Skin of body (tissue), 2 donors: ENCODE data around the gene PDCD6IP. TPM values are rescaled to one million over a fixed set of nuclear protein-coding genes. Genes with fewer than 3 reads are reported as not detected.
"Not testable (repeated sequence)": the region's sequence is repeated elsewhere in the genome, so short reads cannot be mapped to it uniquely, and the experiment has no call there.

Experiments used
- DNase-seq: peaks from one replicate; lab custom pipeline; 2025; lab: John Stamatoyannopoulos, UW
- total RNA-seq: library from RNA; depleted of rRNA; stranded (reverse); fragments of >200 nt; gene quantifications from one replicate; pipeline ENCODE4 v1.2.3, GENCODE V29; 2014

PDCD6IP gene
- total RNA-seq, 1 donor from 2014 or later: 114 TPM

DNA sequence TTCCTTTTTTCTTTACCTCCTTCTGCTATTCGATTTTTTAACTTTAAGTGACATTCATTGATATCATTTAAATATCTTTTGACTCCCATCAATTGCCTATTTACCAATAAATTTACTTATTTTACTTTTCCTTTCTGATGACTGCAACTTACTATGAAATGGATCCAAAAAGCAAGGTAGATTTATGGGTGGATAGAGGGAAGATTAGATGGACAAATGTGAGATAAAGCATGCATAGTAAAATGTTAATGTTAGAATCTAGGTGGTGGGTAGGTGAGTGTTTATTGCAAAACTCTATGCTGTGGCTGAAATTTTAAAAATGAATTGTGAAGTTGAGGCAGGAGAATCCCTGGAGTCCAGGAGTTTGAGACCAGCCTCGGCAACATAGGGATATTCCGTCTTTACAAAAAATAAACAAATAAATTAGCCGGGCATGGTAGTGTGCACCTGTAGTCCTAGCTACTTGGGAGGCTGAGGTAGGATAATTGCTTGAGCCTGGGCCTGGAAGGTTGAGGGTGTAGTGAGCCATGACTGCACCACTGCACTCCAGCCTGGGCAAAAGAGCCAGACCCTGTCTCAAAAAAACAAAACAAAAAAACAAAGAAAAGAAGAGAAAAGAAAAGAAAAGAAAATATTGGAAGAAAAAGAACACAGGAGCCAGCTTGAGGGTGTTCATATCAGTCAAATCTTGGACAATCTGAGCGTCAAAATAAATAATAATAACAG lies 6.1 kb upstream of the PDCD6IP start:
- DNase-seq: no peak

DNA sequence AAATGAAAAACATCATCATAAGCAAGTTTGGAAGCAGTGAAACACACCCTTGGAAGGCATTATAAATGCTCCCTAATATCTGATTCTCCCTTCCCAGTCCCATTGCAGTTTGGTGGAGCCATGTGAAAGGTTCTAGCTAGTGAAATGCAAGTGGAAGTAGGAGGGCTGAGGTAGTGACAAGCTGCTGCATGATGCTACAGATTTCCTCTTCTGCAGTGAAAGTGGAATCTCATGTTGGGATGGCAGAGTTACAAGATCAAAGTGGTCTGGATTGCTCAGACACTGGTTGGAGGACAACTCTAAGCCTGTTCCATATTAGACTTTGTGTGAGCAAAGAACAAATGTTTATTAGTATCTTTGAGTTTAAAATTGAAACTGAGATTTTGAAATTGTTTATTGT lies 3.3 kb upstream of the PDCD6IP start:
- no peak for DNase-seq

DNA sequence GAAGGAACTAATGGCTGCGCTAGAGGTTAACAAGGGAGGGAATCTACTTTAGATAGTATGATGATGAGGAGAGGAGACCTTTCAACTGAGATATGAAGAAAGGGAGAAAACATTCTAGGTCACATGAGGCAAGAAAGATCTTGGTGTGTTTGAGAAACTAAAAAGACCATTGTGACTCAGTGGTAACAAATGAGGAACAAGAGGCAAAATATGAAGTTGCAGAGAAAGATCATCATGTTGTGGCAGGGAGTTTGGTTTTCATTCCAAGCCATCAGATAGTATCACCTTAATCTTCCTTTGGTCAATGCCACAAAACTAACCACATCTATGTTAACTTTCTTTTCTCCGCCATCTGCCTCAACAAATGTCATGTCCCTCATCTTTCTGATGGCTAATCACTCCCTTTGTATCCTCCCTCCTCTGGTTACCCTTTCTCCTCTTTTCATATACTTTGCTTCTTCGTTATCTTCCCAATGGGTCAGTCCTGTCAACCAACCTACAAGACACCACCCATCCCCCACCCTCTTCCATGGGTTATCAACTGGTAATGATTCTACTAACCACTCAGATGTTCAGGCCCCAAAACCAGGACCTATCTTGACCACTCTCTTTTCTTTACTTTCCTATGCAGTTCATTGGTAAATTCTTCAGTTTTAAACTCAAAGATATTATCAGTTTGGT lies 2.4 kb upstream of the PDCD6IP start:
- no peak for DNase-seq

DNA sequence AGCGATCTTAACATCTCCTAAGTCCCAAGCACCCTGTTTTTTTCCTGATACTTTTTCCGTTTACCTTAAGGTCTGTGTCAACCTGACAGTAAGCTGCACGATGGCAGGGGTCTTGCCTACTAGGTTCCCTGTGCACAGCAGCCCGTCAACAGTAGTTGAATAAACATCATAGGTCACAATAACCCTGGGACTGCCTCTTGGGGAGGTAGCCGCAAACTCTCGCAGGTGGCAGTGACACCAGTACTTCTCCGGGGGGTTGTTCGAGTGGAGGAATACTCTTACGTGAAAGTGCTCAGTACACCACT lies 365 bp upstream of the PDCD6IP start:
- no peak for DNase-seq

DNA sequence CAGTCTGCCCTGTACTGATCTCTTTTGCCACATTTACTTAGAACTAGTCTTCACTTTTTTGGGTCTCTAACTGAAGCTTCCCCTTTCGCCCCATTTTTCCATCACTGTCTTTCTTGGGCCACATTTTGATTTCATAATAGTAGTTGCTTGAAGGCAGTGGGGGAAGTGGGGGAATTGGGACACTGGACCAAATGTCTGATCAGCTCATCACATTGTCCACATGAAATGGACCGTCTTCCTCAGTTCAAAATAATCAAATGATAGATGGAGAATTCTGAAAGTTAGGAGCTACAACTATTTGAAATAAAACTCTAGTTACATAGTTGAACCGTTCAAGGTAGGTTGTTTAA lies 747 bp downstream of the PDCD6IP start:
- DNase-seq: no peak

DNA sequence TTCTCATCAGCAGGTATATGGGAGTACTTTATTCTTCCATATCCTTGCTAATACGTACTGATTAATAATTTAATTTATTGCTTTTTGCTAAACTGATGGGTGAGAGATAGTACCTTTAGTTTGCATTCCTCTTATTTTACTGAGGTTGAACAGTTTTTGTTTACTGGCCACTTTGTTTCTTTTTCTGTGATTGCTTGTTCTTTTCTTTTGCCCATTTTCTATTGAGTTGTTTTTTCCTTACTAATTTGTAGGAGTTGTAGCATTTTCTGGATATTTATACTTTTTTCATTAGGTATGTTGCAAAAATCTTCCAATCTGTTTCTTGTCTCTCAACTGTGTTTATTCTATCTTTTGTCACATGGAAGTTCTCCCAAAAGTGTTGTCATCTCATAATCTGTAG lies 4.8 kb downstream of the PDCD6IP start:
- DNase-seq: no peak

DNA sequence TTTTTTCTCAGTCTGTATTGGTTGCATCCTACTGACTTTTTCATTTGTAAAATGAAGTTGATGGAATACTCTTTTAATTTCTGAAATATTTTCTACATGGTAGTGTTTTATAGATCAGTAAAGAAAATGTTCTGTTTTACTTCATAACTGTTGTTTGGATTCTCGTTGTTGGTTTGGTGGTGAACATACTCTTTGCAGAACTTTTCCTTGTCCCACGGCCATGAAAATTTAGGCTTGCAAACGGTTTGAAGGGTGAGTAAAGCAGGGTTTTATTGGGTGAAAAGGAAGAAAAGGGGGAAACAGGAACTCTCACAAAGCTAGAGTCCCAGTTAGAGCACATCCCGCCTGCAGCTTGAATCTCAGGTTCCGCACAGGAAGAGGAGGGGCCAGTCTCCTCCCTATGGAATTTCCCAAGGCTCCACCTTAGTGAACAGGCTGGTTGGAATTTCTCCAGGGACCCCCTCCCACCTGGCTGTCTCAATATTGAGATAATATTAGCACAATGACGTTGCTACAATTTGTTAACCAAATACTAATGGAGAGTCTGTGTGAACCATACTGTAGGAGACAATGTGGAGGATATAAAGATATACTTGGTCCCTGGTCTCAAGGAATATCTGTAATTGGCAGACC lies 5.6 kb downstream of the PDCD6IP start:
- no peak for DNase-seq

DNA sequence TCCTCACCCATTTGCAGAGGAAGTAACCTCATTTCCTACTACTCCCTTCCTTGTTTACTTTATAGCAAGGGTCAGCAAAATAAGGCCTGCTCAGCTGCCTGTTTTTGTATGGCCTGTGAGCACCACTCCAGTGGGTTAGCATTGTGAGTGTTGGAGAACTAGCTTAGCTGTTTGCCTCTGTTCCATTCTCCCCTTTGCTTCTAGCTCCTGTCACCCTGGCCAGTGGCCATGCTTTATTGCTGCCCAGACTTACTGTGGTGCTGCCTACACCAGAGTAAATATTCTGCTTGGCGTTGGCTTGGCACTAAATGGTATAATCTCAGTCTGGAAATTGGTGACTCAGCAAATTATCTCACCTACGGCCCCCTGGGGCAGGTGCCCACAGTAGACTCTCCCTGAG lies 8.8 kb downstream of the PDCD6IP start:
- DNase-seq: no peak

DNA sequence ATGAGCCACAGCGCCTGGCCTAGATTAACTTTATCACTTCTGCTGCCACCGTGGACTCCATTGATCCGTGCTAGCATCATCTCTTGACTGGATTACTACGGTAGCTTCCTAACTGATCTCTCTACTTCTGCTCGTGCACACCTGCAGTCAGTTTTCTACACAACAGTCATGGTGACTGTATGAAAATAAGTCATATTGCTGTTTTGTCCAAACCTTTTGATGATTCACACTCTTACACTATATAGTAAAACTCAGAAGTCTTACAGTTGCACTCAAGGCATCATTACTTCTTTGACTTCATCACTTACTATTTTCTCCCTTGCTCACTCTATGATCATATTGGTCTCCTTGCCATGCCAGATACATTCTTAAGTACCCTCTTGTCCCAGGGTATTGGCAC lies 10.1 kb downstream of the PDCD6IP start:
- DNase-seq: no peak

DNA sequence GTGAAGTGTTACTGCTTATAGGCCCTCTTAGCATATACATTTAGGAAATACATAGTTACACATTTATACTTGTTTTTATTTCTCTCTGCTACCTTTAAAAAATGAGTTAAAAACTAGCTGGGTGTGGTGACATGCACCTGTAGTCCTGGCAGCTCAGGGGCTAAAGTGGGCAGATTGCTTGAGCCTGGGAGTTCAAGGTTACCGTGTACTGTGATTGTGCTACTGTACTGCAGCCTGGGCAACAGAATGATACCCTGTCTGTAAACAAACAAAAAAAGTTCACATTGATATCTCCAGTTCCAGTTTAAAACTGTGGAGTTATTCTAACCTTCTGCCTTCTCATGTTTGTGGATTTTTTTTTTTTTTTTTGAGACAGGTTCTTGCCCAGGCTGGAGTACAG lies 12.1 kb downstream of the PDCD6IP start:
- no peak for DNase-seq

DNA sequence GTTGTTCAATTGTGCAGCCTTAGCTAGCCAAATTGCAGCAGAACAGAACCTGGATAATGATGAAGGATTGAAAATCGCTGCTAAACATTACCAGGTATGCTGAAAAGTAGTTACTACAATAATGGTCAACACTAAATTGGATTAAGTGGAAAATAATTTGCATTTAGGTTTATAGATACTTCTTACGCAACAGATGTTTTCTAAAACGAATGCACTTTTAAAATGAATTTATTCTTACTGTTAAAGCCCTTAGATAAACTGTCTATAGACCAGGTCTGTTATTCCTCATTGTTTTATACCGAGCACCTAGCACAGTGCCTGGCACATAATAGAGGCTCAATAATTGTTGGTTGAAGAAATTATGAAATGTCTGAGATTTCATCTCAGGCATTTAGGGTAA lies 23.6 kb downstream of the PDCD6IP start:
- no peak for DNase-seq

DNA sequence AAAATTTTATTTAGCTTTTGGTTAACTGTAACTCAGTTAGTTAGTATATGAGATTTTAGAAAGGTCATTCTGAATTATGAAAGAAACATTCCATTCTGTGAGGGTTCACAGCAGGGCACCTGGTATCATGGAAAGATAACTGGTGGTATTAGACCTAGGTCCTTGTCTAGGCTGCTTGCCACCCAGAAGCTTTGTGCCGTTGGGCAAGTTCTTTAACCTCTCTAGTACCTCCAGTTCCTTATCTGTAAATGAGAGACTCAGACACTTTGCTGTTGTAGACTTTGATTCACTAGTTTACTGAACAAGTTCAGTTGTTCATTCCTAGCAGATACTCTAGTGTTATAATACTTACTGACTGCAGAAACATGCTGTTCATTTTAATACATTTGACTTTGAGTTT lies 25.4 kb downstream of the PDCD6IP start:
- no peak for DNase-seq

DNA sequence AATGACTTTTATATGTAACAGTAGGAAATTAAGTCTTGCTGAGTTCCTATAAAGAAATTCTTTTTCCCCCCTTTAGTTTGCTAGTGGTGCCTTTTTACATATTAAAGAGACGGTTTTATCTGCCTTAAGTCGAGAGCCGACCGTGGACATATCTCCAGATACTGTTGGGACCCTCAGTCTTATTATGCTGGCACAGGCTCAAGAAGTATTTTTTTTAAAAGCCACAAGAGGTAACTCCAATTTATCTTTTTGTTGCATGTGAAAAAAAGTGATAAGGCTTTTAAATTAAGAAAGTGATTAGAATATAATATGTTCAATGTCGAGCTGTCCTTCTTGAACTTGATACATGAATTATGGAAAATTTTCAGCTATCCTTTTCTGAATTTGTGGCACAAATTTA lies 26.7 kb downstream of the PDCD6IP start:
- no peak for DNase-seq

DNA sequence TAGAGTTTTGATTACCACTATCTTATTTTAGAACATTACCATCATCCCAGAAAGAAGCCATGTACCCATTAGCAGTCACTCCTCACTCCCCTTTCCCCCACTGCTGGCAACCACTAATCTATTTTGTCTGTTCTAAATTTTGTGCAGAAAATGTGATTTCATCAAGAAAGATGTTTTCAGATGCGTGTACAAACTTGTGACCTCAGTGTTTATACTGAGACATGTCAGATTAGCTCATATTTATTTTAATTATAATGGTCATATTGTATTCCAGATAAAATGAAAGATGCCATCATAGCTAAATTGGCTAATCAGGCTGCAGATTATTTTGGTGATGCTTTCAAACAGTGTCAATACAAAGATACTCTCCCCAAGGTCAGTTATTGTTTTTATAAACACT lies 27.8 kb downstream of the PDCD6IP start:
- DNase-seq: no peak

DNA sequence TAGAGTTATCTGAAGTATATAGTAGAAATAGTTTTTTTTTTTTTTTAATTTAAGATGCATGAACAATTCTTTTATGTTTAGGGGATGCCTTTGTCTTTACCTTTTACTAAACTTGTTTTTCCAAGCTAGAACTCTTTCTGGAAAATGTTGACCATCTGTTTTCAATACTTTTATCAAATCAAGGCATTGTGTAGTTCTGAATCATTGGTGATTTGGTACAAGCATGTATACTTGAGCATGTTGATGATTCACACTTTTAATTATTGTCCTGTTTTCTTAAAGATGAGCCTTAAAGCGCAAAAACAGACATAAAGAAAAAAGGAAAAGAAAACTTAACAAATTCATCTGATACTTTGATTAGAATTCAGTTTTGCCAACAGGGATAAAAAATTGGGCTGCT lies 28.3 kb downstream of the PDCD6IP start:
- DNase-seq: no peak

DNA sequence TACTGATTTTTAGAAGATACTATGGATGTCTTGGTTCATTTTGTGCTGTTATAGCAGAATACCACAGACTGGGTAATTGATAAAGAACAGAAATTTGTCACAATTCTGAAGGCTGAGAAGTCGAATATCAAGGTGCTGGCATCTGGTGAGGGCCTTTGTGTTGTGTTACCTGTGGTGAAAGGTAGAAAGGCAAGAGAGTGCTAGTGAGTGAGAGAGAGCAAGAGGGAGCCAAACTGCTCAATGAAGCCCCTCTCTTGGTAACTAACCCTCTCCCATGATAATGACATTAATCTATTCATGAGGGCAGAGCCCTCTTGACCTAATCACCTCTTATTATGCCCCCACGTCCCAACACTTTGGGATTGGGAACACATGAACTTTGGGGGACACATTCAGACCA lies 31.3 kb downstream of the PDCD6IP start:
- no peak for DNase-seq

DNA sequence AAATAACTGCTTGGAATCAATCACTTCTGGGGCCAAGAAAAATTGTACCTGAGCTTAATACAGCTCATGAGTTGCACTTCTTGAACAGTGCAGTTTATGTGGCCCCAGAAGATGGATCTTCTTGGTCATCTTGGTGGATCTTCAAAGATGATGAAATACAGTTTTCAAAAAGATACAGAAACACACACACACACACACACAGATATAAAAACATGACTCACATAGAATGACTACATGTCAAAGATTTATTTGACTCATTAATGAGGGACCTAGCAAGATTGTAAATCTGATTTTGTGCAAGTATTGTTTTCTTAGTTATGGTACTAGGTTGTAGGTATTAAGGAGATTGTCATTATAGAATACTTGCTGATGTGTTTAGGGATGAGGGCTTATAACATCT lies 32.6 kb downstream of the PDCD6IP start:
- DNase-seq: no peak

DNA sequence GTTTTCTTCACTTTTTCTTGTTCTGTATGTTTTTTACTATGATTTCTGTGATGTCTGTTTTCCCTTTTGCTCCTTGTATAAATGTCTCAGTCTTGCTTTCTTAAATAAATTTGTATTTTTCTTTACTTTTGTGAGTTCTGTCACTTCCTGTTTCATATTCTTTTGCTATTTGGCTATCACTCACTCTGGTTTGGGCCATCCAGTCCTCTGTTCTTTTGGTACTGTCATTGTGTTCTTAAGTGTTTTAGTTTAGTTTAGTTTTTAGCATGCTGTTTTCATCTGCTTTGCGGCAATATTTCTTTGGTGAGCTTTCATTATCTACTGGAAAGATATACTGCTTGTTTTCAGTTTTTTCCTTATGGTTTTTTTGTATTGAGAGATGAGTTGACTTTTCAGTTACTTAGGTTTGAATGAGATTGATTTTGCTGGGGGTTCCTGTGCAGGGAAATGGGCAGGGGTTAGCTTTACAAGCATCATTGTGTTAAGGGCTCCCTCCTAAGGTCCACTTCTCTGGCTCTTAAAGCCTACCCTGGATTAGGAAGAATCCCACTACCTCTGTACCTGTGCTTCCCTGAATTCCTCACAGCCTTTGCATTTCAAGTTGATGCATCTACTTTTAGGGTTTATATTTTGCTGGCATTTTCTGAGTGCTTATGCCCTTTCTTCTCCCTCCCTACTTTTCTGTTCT lies 35.1 kb downstream of the PDCD6IP start:
- no peak for DNase-seq

DNA sequence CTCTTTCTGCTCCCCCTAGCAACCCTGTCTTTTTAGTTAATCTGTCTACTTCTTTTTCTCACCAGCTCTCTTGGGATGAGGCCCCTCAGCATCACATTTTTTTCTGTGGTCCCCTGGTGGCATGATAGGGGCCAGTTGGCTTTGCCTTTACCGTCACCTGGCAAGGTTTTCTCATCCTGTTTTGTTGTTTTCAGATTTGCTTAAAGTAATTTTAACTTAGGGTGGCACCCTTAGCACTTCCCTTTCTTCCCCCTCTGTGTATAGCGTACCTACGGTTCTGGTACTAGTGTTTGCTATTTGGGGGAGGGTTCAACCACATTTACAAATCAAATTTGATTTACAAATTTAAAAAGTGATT lies 35.6 kb downstream of the PDCD6IP start:
- DNase-seq: no peak

DNA sequence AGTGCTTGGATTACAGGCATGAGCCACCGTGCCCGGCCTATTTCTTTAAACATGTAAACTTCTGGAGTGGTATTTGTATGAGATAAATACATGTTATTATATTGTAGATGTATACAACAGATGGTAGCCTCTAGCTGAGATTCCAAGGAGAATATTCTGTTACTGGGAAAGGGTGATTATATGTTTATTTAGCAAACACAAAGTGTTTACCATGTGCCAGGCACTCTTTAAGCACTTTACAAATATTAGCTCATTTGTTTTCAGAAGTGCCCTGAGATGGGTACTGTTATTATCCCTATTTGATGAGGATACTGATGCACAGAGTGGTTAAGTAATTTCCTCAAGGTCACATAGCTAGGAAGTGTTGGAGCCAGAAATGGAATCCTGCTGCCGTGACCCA lies 38.8 kb downstream of the PDCD6IP start:
- not testable (repeated sequence) for DNase-seq

DNA sequence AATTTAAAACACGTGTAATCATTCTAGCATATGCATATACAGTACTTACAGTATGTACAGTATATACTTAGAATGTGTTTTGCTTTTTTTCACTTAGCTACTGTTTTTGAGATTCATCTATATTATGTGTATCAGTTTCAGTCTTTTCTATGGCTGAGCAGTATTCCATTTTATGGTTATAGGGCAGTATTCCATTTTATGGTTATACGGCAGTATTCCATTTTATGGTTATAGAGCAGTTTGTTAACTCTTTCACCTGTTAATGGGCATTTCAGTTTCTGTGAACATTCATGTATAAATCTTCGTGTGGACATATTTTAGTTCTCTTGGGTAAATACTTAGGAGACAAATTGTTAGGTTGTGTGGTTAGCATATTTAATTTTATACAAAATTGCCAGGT lies 40.9 kb downstream of the PDCD6IP start:
- no peak for DNase-seq

DNA sequence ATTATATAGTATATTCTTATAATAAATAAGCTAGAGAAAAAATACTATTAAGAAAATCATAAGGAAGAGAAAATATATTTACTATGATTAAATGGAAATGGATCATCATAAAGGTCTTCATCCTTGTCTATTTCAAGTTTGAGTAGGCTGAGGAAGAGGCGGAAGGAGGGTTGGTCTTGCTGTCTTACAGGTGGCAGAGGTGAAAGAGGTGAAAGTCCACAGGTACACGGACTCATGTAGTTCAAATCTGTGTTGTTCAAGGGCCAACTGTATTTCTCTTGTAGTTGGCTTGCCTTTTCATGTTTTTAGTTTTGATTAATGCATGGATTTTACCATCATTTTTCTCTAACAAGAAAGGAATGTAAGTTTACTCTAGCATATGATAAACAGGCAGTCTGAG lies 41.7 kb downstream of the PDCD6IP start:
- no peak for DNase-seq
